ENCODE results near the gene RNF152.

GRCh38 chr18:61865466-61866175, 27.2 kb downstream of the RNF152 start:
- TF ChIP-seq CTCF (IDR thresholded peaks at IDR 0.05; ENCODE audit: low read length) (no peak), EZH2 (IDR thresholded peaks at IDR 0.05; ENCODE audit: borderline replicate concordance, low read length) (no peak)
